ENCODE results near the gene SLCO4A1.

SLCO4A1 gene

GRCh38 chr20:62689861-62690260 is 47.6 kb downstream of the SLCO4A1 start:
- no peak for DNase-seq

- DNase-seq = no peak
These were observed 48.0 kb downstream of the SLCO4A1 start for GRCh38 chr20:62690261-62690820.

GRCh38 chr20:62691487-62691886 is 49.2 kb downstream of the SLCO4A1 start:
- no peak for DNase-seq

- DNase-seq = no peak
These were observed 49.9 kb downstream of the SLCO4A1 start for GRCh38 chr20:62692176-62692575.

- no peak for DNase-seq
These were observed 50.7 kb downstream of the SLCO4A1 start for GRCh38 chr20:62692801-62693523.

- no peak for DNase-seq
These were observed 51.2 kb downstream of the SLCO4A1 start for GRCh38 chr20:62693524-62693922.

- no peak for DNase-seq
These were observed 51.8 kb downstream of the SLCO4A1 start for GRCh38 chr20:62694106-62694505.

GRCh38 chr20:62694868-62695267 is 52.6 kb downstream of the SLCO4A1 start:
- no peak for DNase-seq

GRCh38 chr20:62695448-62696414 is 53.4 kb downstream of the SLCO4A1 start:
- no peak for DNase-seq

- no peak for DNase-seq
These were observed 54.2 kb downstream of the SLCO4A1 start for GRCh38 chr20:62696434-62696957.

GRCh38 chr20:62696989-62697388 is 54.7 kb downstream of the SLCO4A1 start:
- DNase-seq = no peak

- no peak for DNase-seq
These were observed 55.2 kb downstream of the SLCO4A1 start for GRCh38 chr20:62697468-62697912.

- DNase-seq = no peak
These were observed 55.9 kb downstream of the SLCO4A1 start for GRCh38 chr20:62698231-62698630.

- no peak for DNase-seq
These were observed 57.0 kb downstream of the SLCO4A1 start for GRCh38 chr20:62699296-62699695.

- DNase-seq = no peak
These were observed 57.4 kb downstream of the SLCO4A1 start for GRCh38 chr20:62699741-62700140.

GRCh38 chr20:62700261-62700930 is 58.1 kb downstream of the SLCO4A1 start:
- DNase-seq = no peak

- no peak for DNase-seq
These were observed 59.1 kb downstream of the SLCO4A1 start for GRCh38 chr20:62701161-62702012.

- DNase-seq = no peak
These were observed 59.7 kb downstream of the SLCO4A1 start for GRCh38 chr20:62702013-62702300.

- DNase-seq = peak; percentile 16
These were observed 60.9 kb downstream of the SLCO4A1 start for GRCh38 chr20:62702895-62703852.

- no peak for DNase-seq
These were observed 61.5 kb downstream of the SLCO4A1 start for GRCh38 chr20:62703853-62704228.
